Stimulated activated CD8-positive, alpha-beta memory T cell treated with anti-CD3 and anti-CD28 coated beads, Interleukin-4, amount 100 ng/mL, for 24 hours (primary cell): ENCODE results near the gene DPH5.
"Not testable (repeated sequence)": the region's sequence is repeated elsewhere in the genome, so short reads cannot be mapped to it uniquely, and the experiment has no call there.

Experiments used
- DNase-seq: peaks from one replicate; pipeline ENCODE4 v3.0.0-alpha.2; 2020; ENCODE audit warnings: low read depth

The DPH5 gene

GRCh38 chr1:101025657-101026429, at the start of gene DPH5:
DPH5 (minus strand) TSS chr1:101025784; CDS start chr1:101025443, 341 bp downstream.
- peak; percentile 87 for DNase-seq

- no peak for DNase-seq
Observed at GRCh38 chr1:101073836-101074235, 48.3 kb upstream of the DPH5 start.

- no peak for DNase-seq
Observed at GRCh38 chr1:101071470-101071891, 45.9 kb upstream of the DPH5 start.

- no peak for DNase-seq
Observed at GRCh38 chr1:101069158-101069557, 43.6 kb upstream of the DPH5 start.

- DNase-seq = not testable (repeated sequence)
Observed at GRCh38 chr1:101066937-101067335, 41.4 kb upstream of the DPH5 start.

GRCh38 chr1:101066260-101066936, 40.8 kb upstream of the DPH5 start:
- DNase-seq = no peak

- DNase-seq = no peak
Observed at GRCh38 chr1:101065575-101065974, 40.0 kb upstream of the DPH5 start.

- DNase-seq = no peak
Observed at GRCh38 chr1:101064697-101065096, 39.1 kb upstream of the DPH5 start.

GRCh38 chr1:101060992-101061391, 35.4 kb upstream of the DPH5 start:
- no peak for DNase-seq

GRCh38 chr1:101059945-101060542, 34.5 kb upstream of the DPH5 start:
- DNase-seq = no peak

- DNase-seq = no peak
Observed at GRCh38 chr1:101055623-101056022, 30.0 kb upstream of the DPH5 start.

- no peak for DNase-seq
Observed at GRCh38 chr1:101051688-101052638, 26.4 kb upstream of the DPH5 start.

- DNase-seq = no peak
Observed at GRCh38 chr1:101050869-101051268, 25.3 kb upstream of the DPH5 start.

GRCh38 chr1:101044749-101045148, 19.2 kb upstream of the DPH5 start:
- no peak for DNase-seq

- DNase-seq = no peak
Observed at GRCh38 chr1:101044259-101044658, 18.7 kb upstream of the DPH5 start.

- DNase-seq = no peak
Observed at GRCh38 chr1:101043776-101044175, 18.2 kb upstream of the DPH5 start.

- no peak for DNase-seq
Observed at GRCh38 chr1:101041300-101041699, 15.7 kb upstream of the DPH5 start.

- DNase-seq = no peak
Observed at GRCh38 chr1:101040666-101041065, 15.1 kb upstream of the DPH5 start.

GRCh38 chr1:101039245-101039644, 13.7 kb upstream of the DPH5 start:
- no peak for DNase-seq

GRCh38 chr1:101037316-101037715, 11.7 kb upstream of the DPH5 start:
- no peak for DNase-seq

GRCh38 chr1:101033017-101033416, 7.4 kb upstream of the DPH5 start:
- DNase-seq = no peak

GRCh38 chr1:101032129-101032528, 6.5 kb upstream of the DPH5 start:
- DNase-seq = not testable (repeated sequence)
